ENCODE results near the gene FNDC8.
"Not testable (repeated sequence)": the region's sequence is repeated elsewhere in the genome, so short reads cannot be mapped to it uniquely, and the experiment has no call there.

FNDC8 gene

DNA sequence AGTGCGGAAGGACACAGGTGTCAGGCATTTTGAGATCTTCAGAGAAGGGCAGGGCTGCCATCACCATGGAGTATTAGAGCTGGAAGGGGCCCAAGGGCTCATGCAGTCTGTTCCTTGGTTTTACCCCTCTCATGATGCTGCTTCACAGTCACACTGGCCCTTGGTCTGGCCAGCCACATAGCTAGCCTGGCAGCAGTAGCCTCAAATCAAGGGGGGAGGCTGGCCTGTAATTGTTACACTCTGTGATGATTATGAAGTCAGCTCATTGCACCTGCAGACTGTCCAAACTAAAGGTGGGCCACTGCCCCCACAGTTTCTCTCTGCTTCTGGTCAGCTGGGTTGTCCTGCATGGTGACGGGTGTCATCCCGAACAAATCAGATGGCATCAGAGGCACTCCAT, at the start of gene FNDC8:
TSS of gene FNDC8 (plus strand) at position 301 of the 400 bp plus-strand sequence. CDS start at position 380, 79 bp downstream.
- no peak for DNase-seq (ENCODE audit: low read depth, low spot score)

- DNase-seq (ENCODE audit: low read depth, low spot score) = no peak
Observed at GRCh38 chr17:35073183-35073790, 48.1 kb upstream of the FNDC8 start.

- DNase-seq (ENCODE audit: low read depth, low spot score) = no peak
Observed at GRCh38 chr17:35073991-35074627, 47.3 kb upstream of the FNDC8 start.

GRCh38 chr17:35074711-35075707, 46.4 kb upstream of the FNDC8 start:
- DNase-seq (ENCODE audit: low read depth, low spot score) = no peak

- no peak for DNase-seq (ENCODE audit: low read depth, low spot score)
Observed at GRCh38 chr17:35076874-35077273, 44.5 kb upstream of the FNDC8 start.

DNA sequence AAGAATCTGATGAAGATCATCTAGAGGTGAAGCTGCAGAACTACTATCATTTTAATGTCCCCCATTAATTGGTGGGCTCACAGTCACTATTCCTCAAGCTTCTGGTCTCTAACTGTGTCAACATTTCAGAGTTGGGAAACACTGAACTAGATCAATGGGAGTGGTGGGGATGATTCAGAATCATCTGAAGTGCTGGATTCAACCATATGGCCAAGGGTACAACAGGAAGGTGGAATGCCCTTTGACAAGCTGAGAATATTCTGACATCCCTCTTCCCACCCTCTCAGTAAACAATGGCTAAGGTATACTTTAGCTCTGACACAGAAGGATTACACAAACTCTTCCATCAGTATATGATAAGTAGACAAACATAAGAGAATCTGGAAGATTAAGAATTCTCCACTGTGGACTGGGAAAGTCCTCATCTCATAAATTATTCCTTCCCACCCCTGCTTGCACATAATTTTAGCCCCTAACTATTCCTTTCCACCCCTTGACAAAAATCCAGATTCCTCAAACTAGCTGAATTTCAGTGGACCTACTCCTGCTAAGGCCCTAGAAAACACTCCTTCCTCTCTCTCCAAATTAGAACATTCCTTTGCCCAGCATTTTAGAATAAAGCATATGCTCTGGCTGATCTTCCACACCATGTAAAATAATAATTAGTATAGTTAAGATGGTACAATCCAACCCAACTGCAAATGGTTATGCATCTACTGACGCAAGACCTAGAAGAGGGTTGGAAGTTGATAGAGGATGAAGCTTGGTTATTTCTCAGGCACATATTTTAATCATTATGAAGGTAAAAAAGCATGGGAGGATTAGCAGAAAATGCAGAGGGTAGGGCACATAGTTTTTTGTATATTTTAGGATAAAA, 41.6 kb upstream of the FNDC8 start:
- no peak for DNase-seq (ENCODE audit: low read depth, low spot score)

DNA sequence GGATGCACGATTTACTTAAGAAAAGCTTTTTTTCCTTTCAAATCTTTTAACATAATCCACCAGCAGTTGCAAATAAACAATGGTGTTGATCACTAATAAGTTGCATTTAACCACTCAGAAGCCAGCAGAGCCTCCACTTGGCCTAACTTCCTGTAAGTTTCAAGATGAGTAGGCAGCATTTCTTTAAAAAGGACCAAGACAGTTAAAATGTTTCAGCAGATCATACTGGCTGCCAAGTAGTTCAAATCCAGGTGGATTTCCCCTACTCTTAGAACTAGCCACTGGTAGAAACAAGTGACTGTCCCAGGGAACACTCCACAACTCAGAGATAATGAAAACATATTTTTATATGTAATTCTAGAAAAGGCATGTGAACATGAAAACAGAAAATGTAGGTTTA, 40.9 kb upstream of the FNDC8 start:
- DNase-seq (ENCODE audit: low read depth, low spot score) = no peak

DNA sequence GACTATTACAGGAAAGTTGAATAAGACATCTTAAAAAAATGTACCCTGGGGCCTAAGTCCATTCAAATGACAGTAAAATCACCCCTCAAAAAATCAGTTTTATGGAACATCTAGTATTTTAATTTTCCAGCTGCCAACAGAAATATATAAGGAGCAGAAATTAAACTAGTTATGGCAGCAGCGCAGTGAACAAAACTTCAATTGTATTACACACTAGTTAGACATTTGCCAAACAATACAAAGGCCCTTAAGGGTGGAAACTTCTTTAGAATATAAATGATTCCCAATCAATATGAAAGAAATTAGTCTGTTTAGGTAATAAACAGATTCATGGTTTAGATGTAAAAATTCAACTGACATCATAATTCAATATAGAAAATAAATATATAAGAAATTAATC, 39.8 kb upstream of the FNDC8 start:
- DNase-seq (ENCODE audit: low read depth, low spot score) = no peak

- DNase-seq (ENCODE audit: low read depth, low spot score) = no peak
Observed at GRCh38 chr17:35082073-35082657, 39.2 kb upstream of the FNDC8 start.

- no peak for DNase-seq (ENCODE audit: low read depth, low spot score)
Observed at GRCh38 chr17:35083071-35083470, 38.3 kb upstream of the FNDC8 start.

DNA sequence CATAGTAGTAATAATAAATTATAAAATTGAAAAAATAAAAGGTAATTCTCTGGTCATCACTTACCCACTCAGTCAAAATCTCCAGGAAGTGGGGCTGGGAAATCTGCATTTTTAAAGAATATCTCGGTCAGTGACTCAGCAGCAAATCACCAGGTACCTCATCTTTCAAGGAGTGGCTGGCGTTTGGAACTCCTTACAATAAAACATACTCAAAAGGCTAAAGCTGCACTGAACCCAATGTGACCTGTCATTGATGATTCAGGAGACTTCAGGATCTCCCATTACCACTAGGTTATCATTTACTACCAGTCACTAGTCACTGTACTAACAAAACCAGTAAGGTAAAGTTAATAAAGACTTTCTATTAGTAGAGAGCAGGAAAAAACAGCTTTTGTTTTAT, 36.4 kb upstream of the FNDC8 start:
- DNase-seq (ENCODE audit: low read depth, low spot score) = no peak

DNA sequence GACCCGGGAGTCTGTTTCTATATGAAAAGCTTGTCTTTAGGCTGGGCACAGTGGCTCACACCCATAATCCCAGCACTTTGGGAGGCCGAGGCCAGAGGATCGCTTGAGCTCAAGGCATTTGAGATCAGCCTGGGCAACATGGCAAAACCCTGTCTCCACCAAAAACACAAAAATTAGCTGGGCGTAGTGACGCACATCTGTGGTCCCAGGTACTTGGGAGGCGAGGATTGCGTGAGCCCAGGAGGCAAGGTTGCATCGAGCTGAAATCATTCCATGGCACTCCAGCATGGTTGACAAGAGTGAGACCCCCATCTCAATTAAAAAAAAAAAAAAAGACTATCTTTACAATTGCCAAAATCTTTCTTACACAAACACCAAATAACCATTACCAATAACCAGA, 35.3 kb upstream of the FNDC8 start:
- DNase-seq (ENCODE audit: low read depth, low spot score) = no peak

- DNase-seq (ENCODE audit: low read depth, low spot score) = no peak
Observed at GRCh38 chr17:35086931-35087573, 34.4 kb upstream of the FNDC8 start.

DNA sequence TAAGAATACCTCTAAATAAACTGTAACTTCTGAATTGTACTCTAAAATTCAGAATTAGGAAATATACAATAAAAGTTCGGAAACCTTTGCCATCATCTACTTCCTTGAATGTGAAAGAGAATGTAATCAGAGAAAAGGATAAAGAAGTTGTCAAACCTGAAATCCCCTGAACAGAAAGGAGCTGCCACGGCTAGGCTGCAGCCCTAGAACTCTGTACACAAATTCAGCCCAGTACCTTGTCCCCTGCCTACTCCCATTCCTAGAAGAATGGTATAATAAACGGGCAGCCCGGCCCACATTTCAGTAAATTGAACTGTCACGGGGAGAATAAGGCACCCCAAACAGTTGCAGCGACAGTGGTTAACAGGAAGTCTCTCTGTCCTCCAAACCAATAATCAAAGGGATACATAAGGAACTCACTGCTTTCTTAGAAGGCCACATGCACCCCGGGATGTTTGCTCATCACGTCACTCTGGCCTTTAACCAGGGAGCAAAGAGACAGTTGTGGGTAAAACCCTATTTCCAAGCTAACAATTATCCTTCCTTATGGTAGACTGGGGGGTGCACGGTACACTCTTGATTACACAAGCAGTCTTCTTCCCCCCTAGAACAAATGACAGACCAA, 33.6 kb upstream of the FNDC8 start:
- DNase-seq (ENCODE audit: low read depth, low spot score) = no peak

DNA sequence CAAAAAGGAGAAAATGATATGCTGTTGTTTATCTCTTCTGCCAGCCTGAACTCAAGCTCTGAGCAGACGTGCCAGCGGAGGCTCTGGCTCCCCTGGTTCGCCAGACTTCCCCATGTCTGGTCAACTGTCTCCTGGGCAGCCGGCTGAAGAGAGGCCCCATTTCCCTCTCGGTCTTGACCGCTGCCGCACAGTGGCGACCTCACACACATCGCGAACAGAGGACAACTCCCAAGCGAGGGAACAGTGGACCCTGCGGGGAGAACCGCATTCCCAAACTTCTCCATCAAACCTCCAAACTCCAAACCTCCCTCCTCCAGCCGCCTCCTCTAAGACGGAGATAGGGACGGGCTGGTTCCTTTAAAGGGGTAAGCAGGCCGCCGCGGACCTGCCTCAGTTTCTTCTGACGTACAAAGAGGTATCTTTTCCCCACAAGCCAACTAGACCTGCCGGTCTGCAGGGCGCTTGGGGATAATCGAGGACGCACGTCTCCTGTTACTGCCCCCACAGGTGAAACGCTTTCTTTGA, 33.0 kb upstream of the FNDC8 start:
- no peak for DNase-seq (ENCODE audit: low read depth, low spot score)

DNA sequence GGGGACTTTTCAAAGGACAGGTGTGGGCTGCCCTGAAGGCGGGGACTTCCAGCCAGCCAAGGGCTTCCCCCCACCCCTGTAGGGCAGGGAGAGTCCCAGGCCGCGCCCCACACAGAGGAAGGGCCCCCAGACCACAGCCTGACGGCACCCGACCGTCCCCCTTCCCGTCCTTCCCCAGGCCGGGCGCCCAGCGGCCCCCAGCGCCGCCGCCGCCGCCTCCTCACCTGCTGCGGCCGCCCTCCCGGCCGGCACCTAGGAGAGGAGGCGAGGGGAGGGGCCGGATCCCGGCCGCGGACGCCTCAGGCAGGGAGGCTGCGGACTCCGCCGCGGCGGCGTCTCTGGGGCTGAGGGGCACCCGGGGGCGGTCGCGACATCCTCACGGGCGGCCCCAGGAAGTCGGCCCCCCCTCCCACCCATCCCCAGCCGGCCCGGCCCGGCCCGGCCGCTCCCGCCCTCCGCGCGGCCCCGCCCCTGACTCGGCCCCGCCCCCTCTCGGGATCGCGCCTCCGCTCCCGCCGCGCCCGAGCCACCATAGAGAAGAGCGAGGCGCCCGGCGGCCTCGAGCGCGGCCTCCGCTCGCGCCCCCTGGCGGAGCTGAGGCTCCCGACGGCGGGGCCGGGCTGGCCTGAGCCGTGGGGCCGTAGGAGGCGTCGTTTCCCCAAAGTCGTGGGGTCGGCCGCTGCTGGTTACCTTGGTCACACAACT, 32.4 kb upstream of the FNDC8 start:
- peak; percentile 79 for DNase-seq (ENCODE audit: low read depth, low spot score)

GRCh38 chr17:35089586-35090296, 31.7 kb upstream of the FNDC8 start:
- no peak for DNase-seq (ENCODE audit: low read depth, low spot score)

GRCh38 chr17:35090707-35091106, 30.7 kb upstream of the FNDC8 start:
- not testable (repeated sequence) for DNase-seq (ENCODE audit: low read depth, low spot score)

- no peak for DNase-seq (ENCODE audit: low read depth, low spot score)
Observed at GRCh38 chr17:35094902-35095301, 26.5 kb upstream of the FNDC8 start.

Data from activated CD4-positive, CD25-positive, alpha-beta regulatory T cell treated with anti-CD3 and anti-CD28 coated beads, Interleukin-2, amount 50 U/mL, for 16 hours (primary cell).